Endothelial cell of umbilical vein (primary cell): ENCODE results near the gene ZNF470. TPM values are rescaled to one million over a fixed set of nuclear protein-coding genes. Genes with fewer than 3 reads are reported as not detected.

Source experiments
- BruUV-seq: library from RNA; stranded (reverse); fragments of 400-500 nt; replicated peaks from 2 replicates; lab custom pipeline; 2021; lab: Mats Ljungman, UMichigan
- CTCF ChIA-PET: fragments of 300-600, 350-600 bp; sonication (Branson Sonifier 250); formaldehyde crosslinking; loops from one replicate; lab custom pipeline; 2021; ENCODE audit warnings: antibody characterized with exemption, inconsistent platforms; lab: Charles Lee
- POLR2A ChIA-PET: fragments of 300-600, 350-600 bp; sonication (Branson Sonifier 250); formaldehyde crosslinking; loops from one replicate; lab custom pipeline; 2021; ENCODE audit warnings: antibody characterized with exemption, inconsistent platforms; lab: Charles Lee
- DNase-seq: peaks from one replicate; pipeline ENCODE4 v3.0.0-alpha.2; 2011; ENCODE audit warnings: low read depth, low spot score
- FAIRE-seq: peaks from 2 replicates; lab custom pipeline; 2011; peaks lifted over from hg19 to GRCh38; lab: Jason Lieb, UNC
- H2AFZ ChIP-seq: 2 replicates; pipeline ENCODE4 v1.6.0; 2012; ENCODE audit warnings: low read depth, low read length, control low read depth, inconsistent platforms
- H3K27ac ChIP-seq: 2 replicates; pipeline ENCODE4 v1.5.1; 2011; ENCODE audit warnings: low read depth, mild to moderate bottlenecking, control low read depth, low read length, moderate library complexity; ENCODE audit not compliant: insufficient read depth
- H3K27me3 ChIP-seq, 2 experiments: 2 replicates each; pipeline versions ENCODE4 v1.6.0 to v1.6.1; 2011; ENCODE audit warnings: low read length in 2 of 2, mixed read lengths in 1 of 2; ENCODE audit not compliant: control insufficient read depth in 2 of 2, insufficient read depth in 2 of 2
- H3K36me3 ChIP-seq, 2 experiments: 2 replicates in 1 of 2; 3 replicates in 1 of 2; pipeline ENCODE4 v1.5.1; 2011; ENCODE audit warnings: low read length in 2 of 2, mild to moderate bottlenecking in 1 of 2, moderate library complexity in 1 of 2; ENCODE audit not compliant: control insufficient read depth in 2 of 2, insufficient read depth in 2 of 2; ENCODE audit errors: extremely low read depth in 1 of 2
- H3K4me1 ChIP-seq: 3 replicates; pipeline ENCODE4 v1.5.1; 2011; ENCODE audit warnings: mild to moderate bottlenecking, low read length; ENCODE audit not compliant: control insufficient read depth, insufficient read depth; ENCODE audit errors: extremely low read depth
- H3K4me2 ChIP-seq: 2 replicates; pipeline ENCODE4 v1.6.1; 2011; ENCODE audit warnings: low read length, control low read depth, mixed read lengths; ENCODE audit not compliant: insufficient read depth
- H3K4me3 ChIP-seq, 3 experiments: fragments of 200-600 bp in 1 of 3; sonication (generic), shearing (Covaris generic) in 1 of 3; replicated peaks in 1 of 3; 2 replicates each; pipeline ENCODE4 v1.5.1; 2011 to 2016; ENCODE audit warnings: control low read depth in 3 of 3, low read length in 3 of 3, mild to moderate bottlenecking in 2 of 3, inconsistent platforms in 1 of 3, low read depth in 1 of 3, moderate library complexity in 1 of 3; ENCODE audit not compliant: insufficient read depth in 1 of 3
- H3K79me2 ChIP-seq: 2 replicates; pipeline ENCODE4 v1.6.0; 2012; ENCODE audit warnings: low read length, inconsistent platforms; ENCODE audit not compliant: control insufficient read depth, insufficient read depth
- H3K9ac ChIP-seq: replicated peaks from 2 replicates; pipeline ENCODE3; 2011; ENCODE audit warnings: low read length, control low read depth; ENCODE audit not compliant: insufficient read depth; ENCODE audit errors: extremely low read depth
- H3K9me1 ChIP-seq: replicated peaks from 3 replicates; pipeline ENCODE4 v1.6.0; 2011; ENCODE audit warnings: mild to moderate bottlenecking, low read length; ENCODE audit not compliant: control insufficient read depth, insufficient read depth; ENCODE audit errors: extremely low read depth
- H3K9me3 ChIP-seq: replicated peaks from 2 replicates; pipeline ENCODE4 v1.5.1; 2012; ENCODE audit warnings: low read length, inconsistent platforms; ENCODE audit not compliant: control insufficient read depth, insufficient read depth
- H4K20me1 ChIP-seq: replicated peaks from 2 replicates; pipeline ENCODE3; 2011; ENCODE audit warnings: mild to moderate bottlenecking, low read length; ENCODE audit not compliant: control insufficient read depth, insufficient read depth; ENCODE audit errors: extremely low read depth
- EZH2 ChIP-seq: IDR thresholded peaks from 2 replicates; pipeline ENCODE4 v1.6.1; 2012; ENCODE audit warnings: borderline replicate concordance, low read depth, mild to moderate bottlenecking, moderate library complexity, low read length, inconsistent platforms; ENCODE audit not compliant: severe bottlenecking
- FOS ChIP-seq: IDR thresholded peaks from 2 replicates; pipeline ENCODE4 v1.6.1; 2011; ENCODE audit warnings: mild to moderate bottlenecking, low read length, moderate library complexity, borderline replicate concordance; ENCODE audit not compliant: insufficient read depth
- GATA2 ChIP-seq: IDR thresholded peaks from 2 replicates; pipeline ENCODE4 v1.7.0; 2011; ENCODE audit warnings: low read depth, mild to moderate bottlenecking, moderate library complexity, mixed read lengths, low read length; ENCODE audit not compliant: insufficient read length, insufficient read depth
- JUN ChIP-seq: IDR thresholded peaks from 2 replicates; pipeline ENCODE4 v1.6.1; 2011; ENCODE audit warnings: borderline replicate concordance, low read depth; ENCODE audit not compliant: insufficient read length, insufficient read depth
- MYC ChIP-seq: IDR thresholded peaks from one replicate; pipeline ENCODE4 v1.6.1; 2011; ENCODE audit warnings: mild to moderate bottlenecking, low read depth, low read length
- POLR2A ChIP-seq: IDR thresholded peaks from 2 replicates; pipeline ENCODE4 v1.6.1; 2012; ENCODE audit warnings: low read depth, mild to moderate bottlenecking, control low read depth, low read length
- POLR2AphosphoS5 ChIP-seq: IDR thresholded peaks from 2 replicates; pipeline ENCODE4 v1.6.1; 2012; ENCODE audit warnings: low read depth, mild to moderate bottlenecking, control low read depth, low read length, moderate library complexity; ENCODE audit not compliant: insufficient read depth
- dilution Hi-C: fragments of 300-500 bp; cut with MboI; formaldehyde crosslinking; loops from one replicate; pipeline ENCODE4 v1.15.0; 2019; ENCODE audit warnings: low sequenced_read_pairs; ENCODE audit not compliant: extremely low pct_ligation_motif_present
- intact Hi-C: fragments of 100-400 bp; cut with micrococcal nuclease; formaldehyde crosslinking; loops from one replicate; pipeline ENCODE4 v1.10.0; 2022
- polyA plus RNA-seq, 4 experiments: library from polyadenylated mRNA; depleted of rRNA in 3 of 4; stranded (reverse) in 3 of 4; unstranded in 1 of 4; fragments of >200 nt; gene quantifications; 2 replicates each; pipeline versions ENCODE4 v1.2.1 to v1.2.3, GENCODE V29; 2011 to 2012; ENCODE audit warnings: missing spikeins in 1 of 4
- total RNA-seq: library from RNA; stranded (reverse); gene quantifications from 2 replicates; pipeline ENCODE4 v1.2.3, GENCODE V29; 2021
- TF ChIP-seq, protein P1 (sequence below), 2 donors: IDR thresholded peaks; 1 replicate in 1 of 2; 2 replicates in 1 of 2; pipeline ENCODE4 v1.5.1; 2011; ENCODE audit warnings: low read length in 2 of 2, mild to moderate bottlenecking in 2 of 2, moderate library complexity in 2 of 2, control low read depth in 1 of 2, inconsistent platforms in 1 of 2, low read depth in 1 of 2; ENCODE audit not compliant: insufficient read depth in 1 of 2; ENCODE audit errors: extremely low read depth in 1 of 2
- TF ChIP-seq, protein P2 (sequence below): IDR thresholded peaks from 2 replicates; pipeline ENCODE4 v1.6.1; 2011; ENCODE audit not compliant: insufficient read depth, insufficient read length

Gene ZNF470
- total and polyA plus RNA-seq, 2 donors (not counting 3 experiments of a cell fraction or from before 2014, with no cell fraction given): 1.0 to 3.9 TPM

DNA sequence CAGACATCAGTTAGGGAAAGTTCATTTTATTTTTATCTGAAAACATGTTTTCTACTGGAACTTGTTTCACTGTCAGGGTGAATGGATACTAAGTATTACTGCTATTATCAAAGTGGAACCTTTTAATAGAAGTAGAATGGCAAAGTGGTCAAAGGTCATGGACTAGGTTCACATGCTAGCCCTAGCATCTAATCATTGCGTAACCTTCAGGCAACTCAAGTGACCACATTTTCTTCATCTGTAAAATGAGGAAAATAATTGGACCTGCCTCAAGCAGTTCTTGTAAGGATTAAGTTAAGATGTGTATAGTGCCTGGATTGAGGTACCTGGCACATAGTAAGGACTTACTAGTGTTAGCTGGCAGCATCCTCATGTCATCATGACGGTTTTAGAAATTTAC is 23.5 kb upstream of the ZNF470 start:
- no peak overlapping the region for H2AFZ ChIP-seq
- DNase-seq: no peak
- H3K36me3 ChIP-seq: no peaks in the 10 kb centered on the region
- H3K79me2 ChIP-seq: no peaks in the 10 kb centered on the region
- H3K4me3 ChIP-seq: no peak overlapping the region
- peaks cover 7% of the 10 kb centered on the region for H3K4me1 ChIP-seq
- BruUV-seq: no TSS peak
- H3K9me1 ChIP-seq: no peaks in the 10 kb centered on the region
- H3K9me3 ChIP-seq: no peaks in the 10 kb centered on the region
- CTCF ChIA-PET: no interaction called here
- no peaks in the 10 kb centered on the region for H4K20me1 ChIP-seq
- dilution Hi-C loops (no loop called here), intact Hi-C loops (no loop called here)
- H3K4me2 ChIP-seq: no peak overlapping the region
- no peak for FAIRE-seq
- TF ChIP-seq GATA2 (no peak), MYC (no peak), EZH2 (no peak), POLR2A (no peak), JUN (no peak), FOS (no peak), POLR2AphosphoS5 (no peak)
- TF ChIP-seq, protein P1, sequence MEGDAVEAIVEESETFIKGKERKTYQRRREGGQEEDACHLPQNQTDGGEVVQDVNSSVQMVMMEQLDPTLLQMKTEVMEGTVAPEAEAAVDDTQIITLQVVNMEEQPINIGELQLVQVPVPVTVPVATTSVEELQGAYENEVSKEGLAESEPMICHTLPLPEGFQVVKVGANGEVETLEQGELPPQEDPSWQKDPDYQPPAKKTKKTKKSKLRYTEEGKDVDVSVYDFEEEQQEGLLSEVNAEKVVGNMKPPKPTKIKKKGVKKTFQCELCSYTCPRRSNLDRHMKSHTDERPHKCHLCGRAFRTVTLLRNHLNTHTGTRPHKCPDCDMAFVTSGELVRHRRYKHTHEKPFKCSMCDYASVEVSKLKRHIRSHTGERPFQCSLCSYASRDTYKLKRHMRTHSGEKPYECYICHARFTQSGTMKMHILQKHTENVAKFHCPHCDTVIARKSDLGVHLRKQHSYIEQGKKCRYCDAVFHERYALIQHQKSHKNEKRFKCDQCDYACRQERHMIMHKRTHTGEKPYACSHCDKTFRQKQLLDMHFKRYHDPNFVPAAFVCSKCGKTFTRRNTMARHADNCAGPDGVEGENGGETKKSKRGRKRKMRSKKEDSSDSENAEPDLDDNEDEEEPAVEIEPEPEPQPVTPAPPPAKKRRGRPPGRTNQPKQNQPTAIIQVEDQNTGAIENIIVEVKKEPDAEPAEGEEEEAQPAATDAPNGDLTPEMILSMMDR (IDR thresholded peaks at IDR 0.05; ENCODE audit: extremely low read depth in 1 of 2, insufficient read depth in 1 of 2, low read depth in 1 of 2, low read length in 2 of 2): no peak
- TF ChIP-seq, protein P2, sequence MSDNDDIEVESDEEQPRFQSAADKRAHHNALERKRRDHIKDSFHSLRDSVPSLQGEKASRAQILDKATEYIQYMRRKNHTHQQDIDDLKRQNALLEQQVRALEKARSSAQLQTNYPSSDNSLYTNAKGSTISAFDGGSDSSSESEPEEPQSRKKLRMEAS: no peak
- no peaks in the 10 kb centered on the region for H3K27me3 ChIP-seq
- no peak overlapping the region for H3K9ac ChIP-seq
- POLR2A ChIA-PET: no interaction called here
- H3K27ac ChIP-seq: no peak overlapping the region
